Psoas muscle (tissue), 8 donors: ENCODE data around the gene MYRFL. TPM values are rescaled to one million over a fixed set of nuclear protein-coding genes. Genes with fewer than 3 reads are reported as not detected.

Source experiments
- ATAC-seq, 4 donors: fragments of 200-7000 bp; cut with Tn5 transposase; one replicate each; pipeline ENCODE4 v1.9.1; 2020; ENCODE audit warnings: moderate library complexity in 3 of 4, mild to moderate bottlenecking in 2 of 4
- DNase-seq, 2 donors: peaks; one replicate each; pipeline ENCODE4 v3.0.0-alpha.2; 2020
- H3K27ac ChIP-seq: fragments of 200-600 bp; one replicate; pipeline ENCODE4 v1.8.0; 2022
- H3K27me3 ChIP-seq, 3 donors: fragments of 200-600 bp in 1 of 3; one replicate each; pipeline versions ENCODE4 v1.6.1 to v1.8.0; 2013 to 2022; ENCODE audit warnings: low read length in 2 of 3, mild to moderate bottlenecking in 2 of 3, moderate library complexity in 1 of 3; ENCODE audit not compliant: insufficient read depth in 3 of 3
- H3K36me3 ChIP-seq, 2 donors: fragments of 200-600 bp in 1 of 2; one replicate each; pipeline versions ENCODE4 v1.6.1 to v1.8.0; 2013 to 2022; ENCODE audit warnings: low read depth in 1 of 2, mild to moderate bottlenecking in 1 of 2, moderate library complexity in 1 of 2; ENCODE audit not compliant: insufficient read depth in 1 of 2
- H3K4me1 ChIP-seq: fragments of 200-600 bp; one replicate; pipeline ENCODE4 v1.8.0; 2022
- H3K4me3 ChIP-seq: fragments of 200-600 bp; one replicate; pipeline ENCODE4 v1.8.0; 2022; ENCODE audit warnings: mild to moderate bottlenecking
- H3K9me3 ChIP-seq: fragments of 200-600 bp; one replicate; pipeline ENCODE4 v1.8.0; 2022
- CTCF ChIP-seq: fragments of 200-600 bp; IDR thresholded peaks from one replicate; pipeline ENCODE4 v1.8.0; 2022; ENCODE audit warnings: antibody characterized with exemption
- WGBS, 3 donors: extraction: QIAGEN DNeasy Blood & Tissue Kit; methylation state at CpG; one replicate each; pipeline versions ENCODE4 v1.1.6 to v1.1.7; 2013; 5-methylcytosine and 5-hydroxymethylcytosine counted together
- intact Hi-C, 2 donors: fragments of 100-400 bp; cut with DNase I; formaldehyde crosslinking; loops; one replicate each; pipeline versions ENCODE4 v1.11.0 to v1.14.2; 2022
- polyA plus RNA-seq, 3 donors: library from polyadenylated mRNA; stranded (reverse); fragments of 200-250 nt; gene quantifications; one replicate each; pipeline ENCODE4 v1.2.3, GENCODE V29; 2013
- total RNA-seq, 4 donors: library from RNA; stranded (reverse); fragmentation: NEBNext Ultra II Directional in 2 of 4; extraction: Animal tissue kit (Norgen Biotek cat#: 25700) in 2 of 4; gene quantifications; one replicate each; pipeline versions ENCODE4 v1.2.1 to v1.2.4, GENCODE V29; 2021 to 2023
- donor health status: healthy with polysubstance abuse.
- donor health status: DM: no; HTN: no; CAD: no; lungs with moderate emphysema.
- donor health status: Bipolar disorder and iron deficiency.
- donor health status: healthy.
- donor health status: DM: yes; HTN: yes; CAD: no.
- donor health status: DM: no; HTN: no; CAD: no.
- donor health status: DM: no; HTN: no; CAD: no.
- donor health status: DM: yes; HTN: yes; CAD: no.

MYRFL gene
- total and polyA plus RNA-seq, 7 donors, result 0.06 to 0.18 (median 0.10) TPM; not detected in 3

GRCh38 chr12:69985656-69986055, 160.6 kb downstream of the MYRFL start:
- no peak overlapping the region for H3K4me3 ChIP-seq
- no peak for ATAC-seq
- no peak for TF ChIP-seq CTCF
- DNase-seq, result no peak
- no peaks in the 10 kb centered on the region for H3K4me1 ChIP-seq
- WGBS, 3 donors, result 80 to 92% (median 90%) methylated on average over 4 of the region's 4 CpGs
- no peaks in the 10 kb centered on the region for H3K27me3 ChIP-seq
- intact Hi-C loops, result no loop called here
- no peaks in the 10 kb centered on the region for H3K9me3 ChIP-seq
- H3K36me3 ChIP-seq, result no peaks in the 10 kb centered on the region
- no peak overlapping the region for H3K27ac ChIP-seq

- Histone ChIP-seq H3K9me3 (no peaks in the 10 kb centered on the region), H3K4me3 (no peak overlapping the region), H3K27me3 (no peaks in the 10 kb centered on the region), H3K36me3 (no peaks in the 10 kb centered on the region), H3K4me1 (no peaks in the 10 kb centered on the region), H3K27ac (no peak overlapping the region)
- WGBS, 3 donors, result 97 to 99% (median 98%) methylated on average over 3 of the region's 3 CpGs
- no peak for DNase-seq
- no peak for ATAC-seq
- intact Hi-C loops, result no loop called here
- no peak for TF ChIP-seq CTCF
These were observed 161.1 kb downstream of the MYRFL start for GRCh38 chr12:69986114-69986513.

- WGBS, 3 donors, result 2 to 7% (median 6%) methylated on average over 2 of the region's 2 CpGs
- peak overlapping the region; percentile 57 for H3K27ac ChIP-seq
- no peaks in the 10 kb centered on the region for H3K27me3 ChIP-seq
- intact Hi-C loops, result no loop called here
- ATAC-seq, result peak in 3 of 4 donors; percentile 61 to 74 (median 61)
- H3K9me3 ChIP-seq, result no peaks in the 10 kb centered on the region
- H3K4me1 ChIP-seq, result no peaks in the 10 kb centered on the region
- no peak for DNase-seq
- TF ChIP-seq CTCF, result no peak
- peak overlapping the region; percentile 26 for H3K4me3 ChIP-seq
- no peaks in the 10 kb centered on the region for H3K36me3 ChIP-seq
These were observed 162.6 kb downstream of the MYRFL start for GRCh38 chr12:69987579-69988091.

- 37 to 40% (median 39%) methylated on average over 9 of the region's 9 CpGs for WGBS, 3 donors
- no peak for TF ChIP-seq CTCF
- H3K4me1 ChIP-seq, result no peaks in the 10 kb centered on the region
- peak overlapping the region; percentile 57 for H3K27ac ChIP-seq
- H3K9me3 ChIP-seq, result peaks cover 3% of the 10 kb centered on the region
- H3K4me3 ChIP-seq, result peak overlapping the region; percentile 26
- intact Hi-C loops, result no loop called here
- no peaks in the 10 kb centered on the region for H3K27me3 ChIP-seq
- H3K36me3 ChIP-seq, result no peaks in the 10 kb centered on the region
- ATAC-seq (peak in 1 of 4 donors; percentile 63), DNase-seq (no peak)
These were observed 163.7 kb downstream of the MYRFL start for GRCh38 chr12:69988481-69989321.
